ENCODE data around the gene YPEL2. TPM values are rescaled to one million over a fixed set of nuclear protein-coding genes. Genes with fewer than 3 reads are reported as not detected.

YPEL2 gene
- total RNA-seq, 2 experiments from 2014 or later, result 0.88 to 3.1 TPM

DNA sequence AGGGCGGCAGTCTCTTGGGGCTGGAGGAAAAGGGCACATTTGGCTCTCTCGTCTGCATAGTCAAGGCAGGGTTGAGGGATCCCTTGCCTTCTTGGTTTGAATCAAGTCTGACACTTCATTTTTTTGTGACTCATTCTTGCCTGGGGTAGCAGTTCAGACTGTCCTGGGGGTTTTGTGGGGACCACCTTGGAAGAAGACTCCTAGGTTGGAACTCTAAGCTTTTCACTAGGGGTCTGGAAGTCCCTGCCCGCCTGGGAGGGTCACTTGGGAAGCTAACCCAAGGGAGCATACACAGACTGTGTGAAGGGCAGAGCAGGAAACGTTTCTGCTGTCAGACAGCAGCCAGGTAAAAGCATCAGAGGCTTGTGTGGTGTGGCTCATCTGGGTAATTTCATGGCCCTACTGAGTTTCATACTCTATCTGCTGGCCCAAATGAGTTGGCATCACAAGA lies 11.3 kb downstream of the YPEL2 start:
- BruUV-seq (replicated peaks), result no TSS peak
- no peak overlapping the region for H2AFZ ChIP-seq (ENCODE audit: low read length)
- no peak overlapping the region for H3K27ac ChIP-seq (ENCODE audit: low read depth, low read length, poor library complexity, severe bottlenecking)
- no peaks in the 10 kb centered on the region for H3K36me3 ChIP-seq (ENCODE audit: insufficient read depth, low read length)
- CTCF ChIA-PET (ENCODE audit: unreplicated experiment), result no interaction called here
- H3K4me1 ChIP-seq (ENCODE audit: insufficient read depth, low read length, poor library complexity, severe bottlenecking), result no peaks in the 10 kb centered on the region
- no peaks in the 10 kb centered on the region for H3K9me2 ChIP-seq (ENCODE audit: insufficient read depth, low read length)
- H3K4me3 ChIP-seq (ENCODE audit: low read depth, low read length, poor library complexity, severe bottlenecking), result no peak overlapping the region
- no peak for DNase-seq (ENCODE audit: low spot score)
- H3K4me2 ChIP-seq (ENCODE audit: low read length), result no peak overlapping the region
- TF ChIP-seq EZH2phosphoT487 (IDR thresholded peaks at IDR 0.05; ENCODE audit: borderline replicate concordance, low read depth, low read length), result no peak
- H4K20me1 ChIP-seq (ENCODE audit: insufficient read depth, low read length), result no peaks in the 10 kb centered on the region
- no peaks in the 10 kb centered on the region for H3K79me2 ChIP-seq (ENCODE audit: insufficient read depth, low read depth, low read length)
- intact Hi-C loops (cut with micrococcal nuclease; ENCODE audit: unreplicated experiment), result no loop called here
- H3K9me3 ChIP-seq (ENCODE audit: low read length), result no peaks in the 10 kb centered on the region
- POLR2A ChIA-PET, result interaction anchor here (0.7 kb wide), 1 partner anchor 88 kb away, joined by 4 read pairs; no protein-coding TSS in a partner anchor

DNA sequence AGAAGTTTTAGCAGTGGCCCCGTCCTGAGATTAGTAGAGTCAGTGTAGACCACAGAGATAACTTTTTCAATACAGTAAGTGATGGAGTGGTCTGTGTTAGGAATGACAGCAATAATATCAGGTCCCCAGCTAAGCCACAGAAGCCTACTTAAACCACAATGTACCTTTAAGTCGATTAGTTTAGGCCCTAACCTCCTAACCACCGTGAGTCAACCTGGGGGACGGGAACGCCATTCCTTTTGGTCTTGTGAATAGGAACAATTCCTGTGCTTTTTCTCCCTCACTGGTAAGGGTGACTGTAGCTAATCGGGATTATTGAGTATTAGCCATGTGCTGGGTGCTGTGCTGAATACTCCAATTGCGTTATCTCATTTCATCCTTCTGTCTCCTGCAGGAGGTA lies 14.0 kb downstream of the YPEL2 start:
- H3K79me2 ChIP-seq (ENCODE audit: insufficient read depth, low read depth, low read length), result no peaks in the 10 kb centered on the region

DNA sequence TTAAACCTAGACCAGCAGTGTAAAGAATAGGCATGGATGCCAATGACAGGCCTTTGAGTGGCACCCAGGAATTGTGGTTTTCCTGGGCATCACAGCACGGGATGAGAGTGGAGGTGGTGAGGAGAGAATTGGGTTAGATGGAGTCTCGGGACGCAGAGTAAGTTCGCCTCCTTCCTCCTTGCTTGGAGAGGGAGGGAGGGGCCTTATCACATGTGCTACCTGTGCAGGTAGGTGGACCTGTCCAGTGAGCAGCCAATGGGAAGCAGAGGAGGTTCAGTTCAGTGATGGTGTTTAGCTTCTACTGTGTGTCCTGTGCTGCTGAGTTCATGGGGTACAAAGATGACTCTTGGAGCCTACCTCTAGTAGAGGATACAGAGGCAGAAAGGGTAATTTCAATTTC lies 14.9 kb downstream of the YPEL2 start:
- H3K36me3 ChIP-seq (ENCODE audit: insufficient read depth, low read length), result no peaks in the 10 kb centered on the region
- intact Hi-C loops (cut with micrococcal nuclease; ENCODE audit: unreplicated experiment), result no loop called here
- no peaks in the 10 kb centered on the region for H3K79me2 ChIP-seq (ENCODE audit: insufficient read depth, low read depth, low read length)
- H3K4me3 ChIP-seq (ENCODE audit: low read depth, low read length, poor library complexity, severe bottlenecking), result no peak overlapping the region
- no peak overlapping the region for H3K4me2 ChIP-seq (ENCODE audit: low read length)
- H3K9me2 ChIP-seq (ENCODE audit: insufficient read depth, low read length), result no peaks in the 10 kb centered on the region
- no peaks in the 10 kb centered on the region for H4K20me1 ChIP-seq (ENCODE audit: insufficient read depth, low read length)
- no peak for DNase-seq (ENCODE audit: low spot score)
- POLR2A ChIA-PET, result no interaction called here
- H3K9me3 ChIP-seq (ENCODE audit: low read length), result no peaks in the 10 kb centered on the region
- peaks cover 7% of the 10 kb centered on the region for H3K4me1 ChIP-seq (ENCODE audit: insufficient read depth, low read length, poor library complexity, severe bottlenecking)
- CTCF ChIA-PET (ENCODE audit: unreplicated experiment), result no interaction called here
- BruUV-seq (replicated peaks), result no TSS peak
- H3K27ac ChIP-seq (ENCODE audit: low read depth, low read length, poor library complexity, severe bottlenecking), result no peak overlapping the region
- TF ChIP-seq CTCF (conservative IDR thresholded peaks at IDR 0.05; ENCODE audit: low read length) (no peak), EZH2phosphoT487 (IDR thresholded peaks at IDR 0.05; ENCODE audit: borderline replicate concordance, low read depth, low read length) (no peak)
- no peak overlapping the region for H2AFZ ChIP-seq (ENCODE audit: low read length)

More for the DNA sequence above, 14.0 kb downstream of the YPEL2 start:
- ChIA-PET CTCF (ENCODE audit: unreplicated experiment) (no interaction called here), POLR2A (no interaction called here)
- intact Hi-C loops (cut with micrococcal nuclease; ENCODE audit: unreplicated experiment), result no loop called here
- no peaks in the 10 kb centered on the region for H3K9me2 ChIP-seq (ENCODE audit: insufficient read depth, low read length)
- no peak overlapping the region for H3K4me3 ChIP-seq (ENCODE audit: low read depth, low read length, poor library complexity, severe bottlenecking)
- BruUV-seq (replicated peaks), result no TSS peak
- no peaks in the 10 kb centered on the region for H3K36me3 ChIP-seq (ENCODE audit: insufficient read depth, low read length)
- H3K9me3 ChIP-seq (ENCODE audit: low read length), result no peaks in the 10 kb centered on the region
- DNase-seq (ENCODE audit: low spot score), result no peak
- H3K4me2 ChIP-seq (ENCODE audit: low read length), result no peak overlapping the region
- no peaks in the 10 kb centered on the region for H4K20me1 ChIP-seq (ENCODE audit: insufficient read depth, low read length)
- H3K27ac ChIP-seq (ENCODE audit: low read depth, low read length, poor library complexity, severe bottlenecking), result no peak overlapping the region
- H3K4me1 ChIP-seq (ENCODE audit: insufficient read depth, low read length, poor library complexity, severe bottlenecking), result peaks cover 1% of the 10 kb centered on the region
- TF ChIP-seq CTCF (conservative IDR thresholded peaks at IDR 0.05; ENCODE audit: low read length) (no peak), EZH2phosphoT487 (IDR thresholded peaks at IDR 0.05; ENCODE audit: borderline replicate concordance, low read depth, low read length) (no peak)
- H2AFZ ChIP-seq (ENCODE audit: low read length), result no peak overlapping the region

Data from OCI-LY7 (cell line).